ENCODE data around the gene DGKB. TPM values are rescaled to one million over a fixed set of nuclear protein-coding genes. Genes with fewer than 3 reads are reported as not detected.

DGKB gene
- total and polyA plus RNA-seq, 2 of the 8 experiments (the other 6 are each of a cell fraction or from before 2014, with no cell fraction given) = 1.9 to 2.6 TPM

DNA sequence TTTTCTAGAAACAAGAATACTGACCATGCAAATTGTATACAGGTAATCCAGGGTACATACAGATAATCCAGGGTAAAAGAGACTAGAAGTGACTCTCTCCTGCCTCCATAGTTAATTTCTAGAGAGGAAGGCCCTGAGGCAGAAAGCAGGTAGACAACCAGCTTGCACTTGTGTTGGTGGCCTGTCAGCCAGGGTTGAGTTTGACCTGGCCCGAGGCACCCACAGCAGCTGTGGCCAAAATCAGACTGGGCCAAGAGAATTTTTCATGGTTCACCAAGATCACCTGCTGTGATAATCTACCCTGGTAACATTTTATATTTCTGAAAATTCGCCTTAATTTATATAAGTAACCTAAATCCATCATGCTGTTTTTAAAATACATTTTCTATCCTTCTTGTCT, 526.6 kb downstream of the DGKB start:
- no peak overlapping the region for H3K4me2 ChIP-seq (ENCODE audit: insufficient read depth in 1 of 2, low read depth in 2 of 2, low read length in 2 of 2)
- no peak overlapping the region for H2AFZ ChIP-seq (ENCODE audit: low read length)
- no peak overlapping the region for H2BK120ac ChIP-seq (replicated peaks; ENCODE audit: low read depth, low read length)
- H3K79me1 ChIP-seq (ENCODE audit: low read depth, low read length) = no peaks in the 10 kb centered on the region
- no peaks in the 10 kb centered on the region for H3K9me3 ChIP-seq (ENCODE audit: insufficient read depth in 2 of 2, low read depth in 1 of 2, low read length in 1 of 2)
- no peaks in the 10 kb centered on the region for H3K27me3 ChIP-seq (replicated peaks in 1 of 4; ENCODE audit: control insufficient read depth in 3 of 4, extremely low read depth in 1 of 4, insufficient read depth in 3 of 4, low read length in 3 of 4)
- POLR2A ChIA-PET (ENCODE audit: partially characterized antibody) = no interaction called here
- H3K36me3 ChIP-seq (ENCODE audit: control insufficient read depth in 2 of 4, insufficient read depth in 4 of 4, low read length in 3 of 4) = no peaks in the 10 kb centered on the region
- WGBS, 2 experiments (ENCODE audit: extremely low coverage in 1 of 2, insufficient coverage in 1 of 2, insufficient read length in 1 of 2, insufficient replicate concordance in 2 of 2, low coverage in 1 of 2, low lambda C conversion rate in 2 of 2, missing lambda C conversion rate in 1 of 2) = 65% methylated on average over 2 of the region's 2 CpGs; no CpG with 5 or more reads in 1 of the 2 experiments
- no peak overlapping the region for H3K9ac ChIP-seq (replicated peaks in 1 of 4; ENCODE audit: extremely low read depth in 1 of 4, low read depth in 3 of 4, low read length in 3 of 4)
- H4K20me1 ChIP-seq (replicated peaks in 1 of 2; ENCODE audit: control insufficient read depth in 1 of 2, insufficient read depth in 2 of 2, low read length in 2 of 2) = no peaks in the 10 kb centered on the region
- H4K91ac ChIP-seq (replicated peaks; ENCODE audit: insufficient read length, low read length) = no peak overlapping the region
- H3K14ac ChIP-seq (ENCODE audit: insufficient read length) = no peak overlapping the region
- no peak overlapping the region for H4K8ac ChIP-seq (ENCODE audit: extremely low read depth, insufficient read depth, low read length)
- H3K23ac ChIP-seq (ENCODE audit: insufficient read length) = no peak overlapping the region
- peaks cover 0 to 3% (median 3%) of the 10 kb centered on the region in 4 experiments; a peak in 3 of 7 replicates for H3K4me1 ChIP-seq (replicated peaks in 1 of 4; ENCODE audit: control insufficient read depth in 3 of 4, insufficient read depth in 4 of 4, low read length in 3 of 4)
- no peak for FAIRE-seq
- CTCF ChIA-PET (ENCODE audit: partially characterized antibody) = no interaction called here
- H2BK12ac ChIP-seq (ENCODE audit: low read depth, low read length) = no peak overlapping the region
- no peaks in the 10 kb centered on the region for H3K23me2 ChIP-seq (ENCODE audit: low read depth, low read length)
- no peak overlapping the region for H4K5ac ChIP-seq (ENCODE audit: insufficient read length, low read depth, low read length)
- H3K4me3 ChIP-seq (ENCODE audit: extremely low read depth in 1 of 4, insufficient read depth in 2 of 4, low read depth in 3 of 4, low read length in 4 of 4) = no peak overlapping the region
- H3K4ac ChIP-seq (replicated peaks; ENCODE audit: insufficient read length, low read depth, low read length) = no peak overlapping the region
- no peak overlapping the region for H3K27ac ChIP-seq (ENCODE audit: low read depth, low read length)
- no peak overlapping the region for H2AK5ac ChIP-seq (ENCODE audit: low read depth, low read length)
- no peak for DNase-seq (ENCODE audit: low read depth in 1 of 2, low spot score in 2 of 2)
- no peak overlapping the region for H2BK5ac ChIP-seq (ENCODE audit: low read depth, low read length)
- H3K18ac ChIP-seq (ENCODE audit: extremely low read depth, low read length) = no peak overlapping the region
- H3K79me2 ChIP-seq (ENCODE audit: control insufficient read depth in 1 of 2, insufficient read depth in 2 of 2, low read length in 2 of 2) = no peaks in the 10 kb centered on the region
- H3K56ac ChIP-seq (replicated peaks; ENCODE audit: insufficient read length, low read depth, low read length) = no peak overlapping the region
- H2BK15ac ChIP-seq (ENCODE audit: low read length) = no peak overlapping the region
- no peak overlapping the region; the same call in 1 of the 2 replicates for H2BK20ac ChIP-seq (ENCODE audit: low read length)
- TF ChIP-seq CREB1 (IDR thresholded peaks at IDR 0.05) = no peak

Data from H1 (cell line).